ENCODE measurements around the gene PRKACB. TPM values are rescaled to one million over a fixed set of nuclear protein-coding genes. Genes with fewer than 3 reads are reported as not detected.

The PRKACB gene
- total and polyA plus RNA-seq, 11 donors: 8.7 to 52.3 (median 39.0) TPM

DNA sequence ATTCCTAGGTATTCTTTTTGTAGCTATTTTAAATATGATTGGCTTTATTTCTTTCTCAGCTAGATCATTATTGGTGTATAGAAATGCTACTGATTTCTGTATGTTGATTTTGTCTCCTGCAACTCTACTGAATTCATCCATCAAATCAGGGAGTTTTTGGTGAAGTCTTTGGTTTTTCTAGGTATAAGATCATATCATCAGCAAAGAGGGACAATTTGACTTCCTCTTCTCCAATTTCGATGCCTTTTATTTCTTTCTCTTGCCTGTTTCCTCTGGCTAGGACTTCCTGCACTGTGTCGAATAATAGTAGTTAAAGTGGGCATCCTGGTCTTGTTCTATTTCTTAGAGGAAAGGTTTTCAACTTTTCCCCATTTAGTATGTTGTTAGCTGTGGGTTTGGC is 27.5 kb upstream of the PRKACB start:
- DNase-seq (no peak), ATAC-seq (no peak)
- 58 to 70% (median 67%) methylated on average over 2 of the region's 2 CpGs for WGBS, 4 donors
- intact Hi-C loops (cut with DNase I): no loop called here
- TF ChIP-seq POLR2A (IDR thresholded peaks at IDR 0.05): no peak
- TF ChIP-seq, protein P1, sequence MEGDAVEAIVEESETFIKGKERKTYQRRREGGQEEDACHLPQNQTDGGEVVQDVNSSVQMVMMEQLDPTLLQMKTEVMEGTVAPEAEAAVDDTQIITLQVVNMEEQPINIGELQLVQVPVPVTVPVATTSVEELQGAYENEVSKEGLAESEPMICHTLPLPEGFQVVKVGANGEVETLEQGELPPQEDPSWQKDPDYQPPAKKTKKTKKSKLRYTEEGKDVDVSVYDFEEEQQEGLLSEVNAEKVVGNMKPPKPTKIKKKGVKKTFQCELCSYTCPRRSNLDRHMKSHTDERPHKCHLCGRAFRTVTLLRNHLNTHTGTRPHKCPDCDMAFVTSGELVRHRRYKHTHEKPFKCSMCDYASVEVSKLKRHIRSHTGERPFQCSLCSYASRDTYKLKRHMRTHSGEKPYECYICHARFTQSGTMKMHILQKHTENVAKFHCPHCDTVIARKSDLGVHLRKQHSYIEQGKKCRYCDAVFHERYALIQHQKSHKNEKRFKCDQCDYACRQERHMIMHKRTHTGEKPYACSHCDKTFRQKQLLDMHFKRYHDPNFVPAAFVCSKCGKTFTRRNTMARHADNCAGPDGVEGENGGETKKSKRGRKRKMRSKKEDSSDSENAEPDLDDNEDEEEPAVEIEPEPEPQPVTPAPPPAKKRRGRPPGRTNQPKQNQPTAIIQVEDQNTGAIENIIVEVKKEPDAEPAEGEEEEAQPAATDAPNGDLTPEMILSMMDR (IDR thresholded peaks at IDR 0.05): no peak
- Histone ChIP-seq H3K9me3 (no peaks in the 10 kb centered on the region), H3K36me3 (no peaks in the 10 kb centered on the region), H3K4me1 (peaks cover 0 to 4% (median 0%) of the 10 kb centered on the region in 12 donors), H3K27ac (no peak overlapping the region), H3K27me3 (no peaks in the 10 kb centered on the region), H3K4me3 (no peak overlapping the region)

DNA sequence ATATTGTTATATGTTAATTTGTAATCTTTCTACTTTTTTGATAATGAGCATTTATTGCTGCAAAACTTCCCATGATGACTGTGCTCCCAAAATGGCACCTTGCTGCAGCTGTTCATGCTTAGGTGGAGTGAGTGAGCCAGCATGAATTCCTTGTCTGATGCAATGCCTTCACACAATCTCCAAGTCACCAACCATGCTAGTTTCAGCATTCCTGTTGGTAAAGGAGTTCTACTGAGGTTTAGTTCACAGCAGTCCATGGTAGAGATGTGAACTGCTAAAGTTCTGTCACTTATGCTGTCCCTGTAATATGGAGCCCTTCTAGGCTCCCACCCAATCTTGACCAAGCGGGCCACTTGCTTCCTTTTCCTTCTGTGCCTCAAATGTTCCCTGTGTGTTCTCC is 26.2 kb upstream of the PRKACB start:
- TF ChIP-seq, protein P1 (IDR thresholded peaks at IDR 0.05): no peak
- no peak for TF ChIP-seq POLR2A (IDR thresholded peaks at IDR 0.05)
- 88 to 96% (median 93%) methylated on average over 1 of the region's 1 CpG for WGBS, 4 donors
- Histone ChIP-seq H3K4me3 (no peak overlapping the region), H3K27ac (no peak overlapping the region), H3K36me3 (no peaks in the 10 kb centered on the region), H3K9me3 (no peaks in the 10 kb centered on the region), H3K27me3 (no peaks in the 10 kb centered on the region), H3K4me1 (peaks cover 0 to 6% (median 0%) of the 10 kb centered on the region in 12 donors)
- no peak for ATAC-seq
- intact Hi-C loops (cut with DNase I): no loop called here
- DNase-seq: no peak

DNA sequence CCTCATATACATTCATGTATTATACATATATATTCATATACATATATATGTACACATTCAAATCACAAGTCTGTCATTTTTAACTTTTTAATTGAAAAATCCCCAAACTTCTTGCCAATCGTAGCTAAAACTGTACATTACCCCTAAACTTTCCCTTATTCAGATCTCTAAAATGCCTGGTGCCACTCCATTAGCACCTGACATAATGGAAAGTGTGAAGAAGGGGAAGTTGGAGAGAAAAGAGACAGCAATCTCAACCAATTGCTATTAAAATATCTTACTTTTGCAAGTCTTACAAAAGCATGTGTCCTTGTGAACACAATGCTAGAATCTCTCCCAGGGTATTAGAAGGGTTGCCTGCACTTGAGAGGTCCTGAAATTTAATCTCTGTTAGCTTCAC is 22.7 kb upstream of the PRKACB start:
- H3K9me3 ChIP-seq: no peaks in the 10 kb centered on the region
- TF ChIP-seq POLR2A (IDR thresholded peaks at IDR 0.05): no peak
- TF ChIP-seq, protein P1 (IDR thresholded peaks at IDR 0.05): no peak
- no peaks in the 10 kb centered on the region for H3K36me3 ChIP-seq
- H3K27me3 ChIP-seq: no peaks in the 10 kb centered on the region
- intact Hi-C loops (cut with DNase I): loop anchor here in 7 of 10 donors (2.0 to 10.0 kb wide), 5 partner anchors 127 to 483 kb away; partner anchors contain the start of gene TTLL7 (in 2 of the 7)
- ATAC-seq (no peak), DNase-seq (no peak)
- 41 to 86% (median 79%) methylated on average over 1 of the region's 1 CpG for WGBS, 4 donors
- no peak overlapping the region for H3K27ac ChIP-seq
- H3K4me3 ChIP-seq: no peak overlapping the region
- H3K4me1 ChIP-seq: peaks cover 0 to 21% (median 0%) of the 10 kb centered on the region in 12 donors

DNA sequence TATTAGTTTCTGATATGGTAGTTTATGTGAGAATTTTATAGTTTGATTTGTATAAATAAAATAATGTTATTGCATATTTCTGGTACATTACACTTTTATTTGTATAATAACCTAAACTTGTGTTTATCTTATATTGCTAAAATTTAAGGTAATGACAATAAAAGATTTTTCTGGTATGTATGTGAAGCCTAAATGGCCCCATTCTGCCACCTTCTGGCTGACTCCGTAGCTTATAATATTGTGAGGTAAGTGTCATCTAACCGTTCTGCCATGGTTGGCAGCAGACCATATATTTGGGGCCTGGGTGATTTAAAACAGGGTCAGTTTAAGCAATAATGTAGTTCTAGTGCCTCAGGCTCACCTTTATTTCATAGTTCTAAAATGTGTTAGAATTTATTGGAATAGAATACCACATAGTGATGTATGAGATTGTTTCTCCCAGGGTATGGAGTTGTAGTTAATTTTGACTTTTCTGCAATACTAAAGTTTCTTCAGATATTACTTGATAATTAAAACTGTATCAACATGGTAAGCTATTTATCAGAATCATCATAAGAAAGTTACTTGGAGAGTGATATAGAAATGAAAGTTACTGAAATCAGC is 21.2 kb upstream of the PRKACB start:
- Histone ChIP-seq H3K36me3 (no peaks in the 10 kb centered on the region), H3K27ac (no peak overlapping the region), H3K4me3 (no peak overlapping the region), H3K4me1 (peaks cover 0 to 21% (median 0%) of the 10 kb centered on the region in 12 donors), H3K9me3 (no peaks in the 10 kb centered on the region), H3K27me3 (no peaks in the 10 kb centered on the region)
- peak; percentile 45 to 78 (median 48) for ATAC-seq
- WGBS, 4 donors: 4 to 9% (median 6%) methylated on average over 2 of the region's 2 CpGs
- intact Hi-C loops (cut with DNase I): loop anchor here in 9 of 10 donors (1.0 to 10.0 kb wide), 6 partner anchors 128 to 482 kb away; partner anchors contain the start of gene TTLL7 (in 2 of the 9)
- peak in 4 of 5 donors; percentile 15 to 32 (median 31) for DNase-seq
- no peak for TF ChIP-seq POLR2A (IDR thresholded peaks at IDR 0.05)
- TF ChIP-seq, protein P1 (IDR thresholded peaks at IDR 0.05): peak; percentile 34 to 74 (median 61)
